Panc1 (cell line): ENCODE data around the gene DEFB132. TPM values are rescaled to one million over a fixed set of nuclear protein-coding genes. Genes with fewer than 3 reads are reported as not detected.

ENCODE experiments used
- ATAC-seq: fragments of 200-7000 bp; cut with Tn5 transposase; 2 replicates; pipeline ENCODE4 v1.9.1; 2020; ENCODE audit warnings: mild to moderate bottlenecking, moderate library complexity
- BruUV-seq: library from RNA; stranded (reverse); fragments of 400-500 nt; replicated peaks from 2 replicates; lab custom pipeline; 2021; lab: Mats Ljungman, UMichigan
- CTCF ChIA-PET: fragments of 300-600 bp; sonication (Branson Sonifier 250); formaldehyde crosslinking; loops from one replicate; lab custom pipeline; 2022; ENCODE audit warnings: antibody characterized with exemption; lab: Charles Lee
- POLR2A ChIA-PET: fragments of 300-600 bp; sonication (Branson Sonifier 250); formaldehyde crosslinking; loops from one replicate; lab custom pipeline; 2022; ENCODE audit warnings: antibody characterized with exemption; lab: Charles Lee
- DNase-seq: peaks from one replicate; pipeline ENCODE4 v3.0.0-alpha.2; 2010; ENCODE audit warnings: low read depth, low spot score
- H3K27ac ChIP-seq: 2 replicates; pipeline ENCODE4 v1.5.1; 2011; ENCODE audit warnings: mild to moderate bottlenecking, low read length, inconsistent platforms
- H3K27me3 ChIP-seq: fragments of 200-500 bp; sonication (Bioruptor generic); 2 replicates; pipeline ENCODE4 v1.6.0; 2014; ENCODE audit warnings: low read length, inconsistent platforms; ENCODE audit not compliant: control insufficient read depth, insufficient read depth
- H3K36me3 ChIP-seq: fragments of 200-500 bp; sonication (Bioruptor generic); 2 replicates; pipeline ENCODE4 v1.5.1; 2014; ENCODE audit warnings: inconsistent platforms, mild to moderate bottlenecking, low read length, moderate library complexity; ENCODE audit not compliant: control insufficient read depth, insufficient read depth
- H3K4me1 ChIP-seq: 2 replicates; pipeline ENCODE4 v1.5.1; 2011; ENCODE audit warnings: inconsistent platforms, mild to moderate bottlenecking, low read length, moderate library complexity; ENCODE audit not compliant: control insufficient read depth, insufficient read depth
- H3K4me3 ChIP-seq, 2 experiments: 2 replicates each; pipeline ENCODE4 v1.5.1; 2011 to 2012; ENCODE audit warnings: low read depth in 2 of 2, low read length in 2 of 2, mild to moderate bottlenecking in 2 of 2, inconsistent platforms in 1 of 2, moderate library complexity in 1 of 2
- H3K9me3 ChIP-seq: fragments of 200-500 bp; sonication (Bioruptor generic); 2 replicates; pipeline ENCODE4 v1.5.1; 2014; ENCODE audit warnings: low read depth, mild to moderate bottlenecking, inconsistent platforms, low read length, moderate library complexity; ENCODE audit not compliant: control insufficient read depth, insufficient read depth
- CTCF ChIP-seq: fragments of 450-650 bp; IDR thresholded peaks from 2 replicates; pipeline ENCODE4 v1.5.1; 2017; ENCODE audit warnings: mild to moderate bottlenecking
- POLR2AphosphoS5 ChIP-seq: IDR thresholded peaks from 2 replicates; pipeline ENCODE4 v1.6.1; 2012; ENCODE audit warnings: mild to moderate bottlenecking, low read depth, low read length, moderate library complexity
- REST ChIP-seq, 2 experiments: IDR thresholded peaks; 2 replicates each; pipeline ENCODE4 v1.6.1; 2011 to 2012; ENCODE audit warnings: low read depth in 2 of 2, control low read depth in 1 of 2, low read length in 1 of 2, mild to moderate bottlenecking in 1 of 2, moderate library complexity in 1 of 2; ENCODE audit not compliant: insufficient read depth in 1 of 2
- SIN3A ChIP-seq: IDR thresholded peaks from 2 replicates; pipeline ENCODE4 v1.6.1; 2012; ENCODE audit warnings: low read depth, mild to moderate bottlenecking, low read length, moderate library complexity, borderline replicate concordance; ENCODE audit not compliant: insufficient read depth
- TCF7L2 ChIP-seq: IDR thresholded peaks from 2 replicates; pipeline ENCODE4 v1.6.1; 2011; ENCODE audit warnings: mild to moderate bottlenecking, low read depth, low read length, inconsistent platforms
- in situ Hi-C: cut with HindIII; loops from 2 replicates; pipeline ENCODE4 v1.10.0; 2016; ENCODE audit warnings: low sequenced_read_pairs, low pct_unique_long_range_greater_than_20kb
- intact Hi-C: fragments of 100-400 bp; cut with micrococcal nuclease; formaldehyde crosslinking; loops from one replicate; pipeline ENCODE4 v1.10.0; 2022; ENCODE audit not compliant: unreplicated experiment
- total RNA-seq: library from RNA; stranded (reverse); gene quantifications from one replicate; pipeline ENCODE4 v1.2.1, GENCODE V29; 2021; ENCODE audit not compliant: unreplicated experiment

The DEFB132 gene
- total RNA-seq, 1 experiment from 2014 or later, result 0.10 TPM

- Histone ChIP-seq H3K27me3 (no peaks in the 10 kb centered on the region), H3K4me3 (no peak overlapping the region), H3K27ac (no peak overlapping the region), H3K4me1 (peaks cover 8% of the 10 kb centered on the region), H3K9me3 (no peaks in the 10 kb centered on the region), H3K36me3 (no peaks in the 10 kb centered on the region; the same call in 1 of the 2 replicates)
- no peak for TF ChIP-seq SIN3A
- DNase-seq (no peak), ATAC-seq (no peak)
- in situ Hi-C loops (no loop called here), intact Hi-C loops (no loop called here)
- ChIA-PET CTCF (no interaction called here), POLR2A (interaction anchor here (0.6 kb wide), 1 partner anchor 65 kb away, joined by 4 read pairs; no protein-coding TSS in a partner anchor)
- no TSS peak for BruUV-seq
Measured at GRCh38 chr20:286508-286907, 29.0 kb downstream of the DEFB132 start.

- intact Hi-C loops, result no loop called here
- H3K4me3 ChIP-seq, result peak overlapping the region; percentile 85 to 96
- H3K27me3 ChIP-seq, result no peaks in the 10 kb centered on the region
- peak overlapping the region; percentile 93 for H3K27ac ChIP-seq
- ATAC-seq (no peak), DNase-seq (no peak)
- BruUV-seq, result TSS peak; percentile 54
- CTCF ChIA-PET, result no interaction called here
- no peaks in the 10 kb centered on the region for H3K9me3 ChIP-seq
- TF ChIP-seq SIN3A (no peak), CTCF (no peak), TCF7L2 (no peak), REST (IDR thresholded peaks at IDR 0.05; ENCODE audit: insufficient read depth in 1 of 2, low read depth in 2 of 2, low read length in 1 of 2) (no peak), POLR2AphosphoS5 (no peak)
- H3K4me1 ChIP-seq, result peaks cover 12% of the 10 kb centered on the region
- in situ Hi-C loops, result no loop called here
- H3K36me3 ChIP-seq, result no peaks in the 10 kb centered on the region; the same call in 1 of the 2 replicates
- POLR2A ChIA-PET, result no interaction called here
Measured at GRCh38 chr20:288956-289692, 31.6 kb downstream of the DEFB132 start.

GRCh38 chr20:289693-290083 is 32.2 kb downstream of the DEFB132 start:
- peak overlapping the region; percentile 85 to 96 for H3K4me3 ChIP-seq
- no peak for TF ChIP-seq CTCF
- TF ChIP-seq POLR2AphosphoS5, result no peak
- TF ChIP-seq REST (IDR thresholded peaks at IDR 0.05; ENCODE audit: insufficient read depth in 1 of 2, low read depth in 2 of 2, low read length in 1 of 2), result no peak
- TF ChIP-seq SIN3A, result no peak
- H3K4me1 ChIP-seq, result peaks cover 12% of the 10 kb centered on the region
- BruUV-seq, result no TSS peak
- no peak for ATAC-seq
- ChIA-PET CTCF (no interaction called here), POLR2A (no interaction called here)
- H3K36me3 ChIP-seq, result no peaks in the 10 kb centered on the region; the same call in 1 of the 2 replicates
- in situ Hi-C loops, result no loop called here
- H3K9me3 ChIP-seq, result no peaks in the 10 kb centered on the region
- intact Hi-C loops, result no loop called here
- no peak for DNase-seq
- peak overlapping the region; percentile 93 for H3K27ac ChIP-seq
- no peaks in the 10 kb centered on the region for H3K27me3 ChIP-seq
